ENCODE results near the gene REPIN1. TPM values are rescaled to one million over a fixed set of nuclear protein-coding genes. Genes with fewer than 3 reads are reported as not detected.

Gene REPIN1
- total and polyA plus RNA-seq, 2 donors (not counting 1 experiment from before 2014, with no cell fraction given), result 165 to 190 TPM

GRCh38 chr7:150380463-150380862, 11.8 kb downstream of the REPIN1 start:
- Histone ChIP-seq H2AFZ (ENCODE audit: insufficient read depth, low read depth, low read length, poor library complexity, severe bottlenecking) (no peak overlapping the region), H3K79me2 (ENCODE audit: control insufficient read depth, insufficient read depth, low read length) (peaks cover 28% of the 10 kb centered on the region), H4K20me1 (ENCODE audit: control insufficient read depth, insufficient read depth, low read length, poor library complexity, severe bottlenecking) (peaks cover 6% of the 10 kb centered on the region), H3K9ac (ENCODE audit: low read length) (peak overlapping the region; percentile 84), H3K27me3 (replicated peaks in 1 of 4; ENCODE audit: control extremely low read depth in 1 of 4, control insufficient read depth in 3 of 4, insufficient read depth in 4 of 4, low read length in 3 of 4) (no peaks in the 10 kb centered on the region), H3K4me1 (ENCODE audit: control insufficient read depth in 2 of 2, insufficient read depth in 2 of 2, low read length in 2 of 2) (peaks cover 22 to 59% of the 10 kb centered on the region in 2 donors), H3K36me3 (replicated peaks in 1 of 2; ENCODE audit: control extremely low read depth in 1 of 2, control insufficient read depth in 1 of 2, extremely low read depth in 1 of 2, insufficient read depth in 2 of 2, low read length in 1 of 2) (no peaks in the 10 kb centered on the region), H3K4me2 (replicated peaks; ENCODE audit: low read depth, low read length, poor library complexity, severe bottlenecking) (peak overlapping the region; percentile 97), H3K4me3 (ENCODE audit: control extremely low read depth in 1 of 5, extremely low read depth in 1 of 5, insufficient read depth in 1 of 5, low read depth in 2 of 5, low read length in 4 of 5) (peak overlapping the region in 1 of 5 experiments; percentile 77), H3K27ac (ENCODE audit: low read length in 2 of 2) (no peak overlapping the region), H3K9me3 (ENCODE audit: control extremely low read depth in 1 of 3, control insufficient read depth in 2 of 3, insufficient read depth in 1 of 3, low read length in 2 of 3) (no peaks in the 10 kb centered on the region)
- TF ChIP-seq EZH2 (IDR thresholded peaks at IDR 0.05; ENCODE audit: borderline replicate concordance, insufficient read depth, low read depth, low read length, poor library complexity, severe bottlenecking) (no peak), CTCF (IDR thresholded peaks at IDR 0.05) (no peak)
- no peak for ATAC-seq (ENCODE audit: low read depth)
- 46% methylated on average over 8 of the region's 11 CpGs for WGBS (ENCODE audit: insufficient coverage)
- no peaks in the 10 kb centered on the region for H3K27me3 Mint-ChIP-seq
- peak overlapping the region; percentile 96 for H3K4me3 Mint-ChIP-seq
- peak; percentile 37 for DNase-seq
- peak overlapping the region; percentile 90 for H3K27ac Mint-ChIP-seq
- CTCF ChIA-PET, result interaction anchor here (1.0 to 1.8 kb wide), 5 partner anchors 23 to 41 kb away, joined by 3 to 9 read pairs (median 4); a partner anchor contains a TSS
- no peaks in the 10 kb centered on the region for H3K9me3 Mint-ChIP-seq (ENCODE audit: insufficient read depth)
- intact Hi-C loops (cut with micrococcal nuclease), result no loop called here
- peaks cover 57% of the 10 kb centered on the region for H3K4me1 Mint-ChIP-seq
- POLR2A ChIA-PET, result interaction anchor here (1.3 to 4.4 kb wide), 4 partner anchors 12 to 26 kb away, joined by 8 to 64 read pairs (median 9); partner anchors contain the start of gene REPIN1

- Histone ChIP-seq H3K9me3 (ENCODE audit: control extremely low read depth in 1 of 3, control insufficient read depth in 2 of 3, insufficient read depth in 1 of 3, low read length in 2 of 3) (no peaks in the 10 kb centered on the region), H3K36me3 (replicated peaks in 1 of 2; ENCODE audit: control extremely low read depth in 1 of 2, control insufficient read depth in 1 of 2, extremely low read depth in 1 of 2, insufficient read depth in 2 of 2, low read length in 1 of 2) (no peaks in the 10 kb centered on the region), H3K9ac (ENCODE audit: low read length) (no peak overlapping the region), H3K79me2 (ENCODE audit: control insufficient read depth, insufficient read depth, low read length) (peaks cover 28% of the 10 kb centered on the region), H3K4me1 (ENCODE audit: control insufficient read depth in 2 of 2, insufficient read depth in 2 of 2, low read length in 2 of 2) (peaks cover 22 to 54% of the 10 kb centered on the region in 2 donors), H4K20me1 (ENCODE audit: control insufficient read depth, insufficient read depth, low read length, poor library complexity, severe bottlenecking) (peaks cover 6% of the 10 kb centered on the region), H3K4me2 (replicated peaks; ENCODE audit: low read depth, low read length, poor library complexity, severe bottlenecking) (no peak overlapping the region), H2AFZ (ENCODE audit: insufficient read depth, low read depth, low read length, poor library complexity, severe bottlenecking) (no peak overlapping the region), H3K4me3 (ENCODE audit: control extremely low read depth in 1 of 5, extremely low read depth in 1 of 5, insufficient read depth in 1 of 5, low read depth in 2 of 5, low read length in 4 of 5) (no peak overlapping the region), H3K27ac (ENCODE audit: low read length in 2 of 2) (no peak overlapping the region), H3K27me3 (replicated peaks in 1 of 4; ENCODE audit: control extremely low read depth in 1 of 4, control insufficient read depth in 3 of 4, insufficient read depth in 4 of 4, low read length in 3 of 4) (no peaks in the 10 kb centered on the region)
- Mint-ChIP-seq H3K9me3 (ENCODE audit: insufficient read depth) (no peaks in the 10 kb centered on the region), H3K27ac (peak overlapping the region; percentile 56), H3K27me3 (no peaks in the 10 kb centered on the region), H3K4me1 (peaks cover 52% of the 10 kb centered on the region), H3K4me3 (peak overlapping the region; percentile 96)
- POLR2A ChIA-PET, result interaction anchor here (1.3 to 4.4 kb wide), 4 partner anchors 13 to 25 kb away, joined by 8 to 64 read pairs (median 9); partner anchors contain the start of gene REPIN1
- CTCF ChIA-PET, result interaction anchor here (1.2 to 1.8 kb wide), 3 partner anchors 23 to 25 kb away, joined by 3 to 9 read pairs (median 7); a partner anchor contains a TSS
- TF ChIP-seq CTCF (IDR thresholded peaks at IDR 0.05), result no peak
- no peak for TF ChIP-seq EZH2 (IDR thresholded peaks at IDR 0.05; ENCODE audit: borderline replicate concordance, insufficient read depth, low read depth, low read length, poor library complexity, severe bottlenecking)
- WGBS (ENCODE audit: insufficient coverage), result 98% methylated on average over 8 of the region's 9 CpGs
- ATAC-seq (ENCODE audit: low read depth) (no peak), DNase-seq (no peak)
- intact Hi-C loops (cut with micrococcal nuclease), result no loop called here
Observed at GRCh38 chr7:150381096-150381495, 12.5 kb downstream of the REPIN1 start.
